B cell (primary cell): ENCODE data around the gene DYRK1A. TPM values are rescaled to one million over a fixed set of nuclear protein-coding genes. Genes with fewer than 3 reads are reported as not detected.
A peak's percentile ranks its signal among the peaks of the same experiment; 100 is the strongest.

ENCODE experiments used
- ATAC-seq: fragments of 200-7000 bp; cut with Tn5 transposase; one replicate; pipeline ENCODE4 v1.10.0; 2021; ENCODE audit warnings: low read depth, mild to moderate bottlenecking, moderate number of reproducible peaks, moderate library complexity
- CTCF ChIA-PET: fragments of 350-600 bp; sonication (Branson Sonifier 250); formaldehyde crosslinking; loops from one replicate; lab custom pipeline; 2021; ENCODE audit warnings: antibody characterized with exemption, inconsistent platforms; lab: Charles Lee
- POLR2A ChIA-PET: fragments of 350-600 bp; sonication (Branson Sonifier 250); formaldehyde crosslinking; loops from one replicate; lab custom pipeline; 2021; ENCODE audit warnings: antibody characterized with exemption; lab: Charles Lee
- DNase-seq: peaks from one replicate; pipeline ENCODE4 v3.0.0; 2013
- H2AFZ ChIP-seq: 2 replicates; pipeline ENCODE4 v1.6.1; 2012; ENCODE audit warnings: mild to moderate bottlenecking, low read depth, low read length; ENCODE audit not compliant: insufficient read depth, poor library complexity, severe bottlenecking
- H3K27ac ChIP-seq, 2 donors: 1 replicate in 1 of 2; 2 replicates in 1 of 2; pipeline ENCODE4 v1.5.1; 2012 to 2013; ENCODE audit warnings: low read length in 2 of 2, mild to moderate bottlenecking in 2 of 2, moderate library complexity in 1 of 2
- H3K27me3 ChIP-seq, 4 experiments: fragments of 200-600 bp in 1 of 4; sonication (generic) in 1 of 4; replicated peaks in 1 of 4; 1 replicate in 2 of 4; 2 replicates in 2 of 4; pipeline versions ENCODE4 v1.6.1 to v1.7.0; 2013 to 2016; ENCODE audit warnings: low read length in 3 of 4, mild to moderate bottlenecking in 2 of 4, mixed read lengths in 1 of 4, moderate library complexity in 1 of 4; ENCODE audit not compliant: insufficient read depth in 4 of 4, control insufficient read depth in 3 of 4; ENCODE audit errors: control extremely low read depth in 1 of 4
- H3K36me3 ChIP-seq, 2 experiments: replicated peaks in 1 of 2; 1 replicate in 1 of 2; 2 replicates in 1 of 2; pipeline versions ENCODE4 v1.6.1 to v1.7.1; 2013; ENCODE audit warnings: low read length in 1 of 2; ENCODE audit not compliant: insufficient read depth in 2 of 2, control insufficient read depth in 1 of 2; ENCODE audit errors: control extremely low read depth in 1 of 2, extremely low read depth in 1 of 2
- H3K4me1 ChIP-seq, 2 donors: fragments of 200-600 bp in 1 of 2; sonication (generic) in 1 of 2; 1 replicate in 1 of 2; 2 replicates in 1 of 2; pipeline versions ENCODE4 v1.5.1 to v1.6.1; 2013 to 2017; ENCODE audit warnings: low read length in 2 of 2; ENCODE audit not compliant: control insufficient read depth in 2 of 2, insufficient read depth in 2 of 2
- H3K4me2 ChIP-seq: replicated peaks from 2 replicates; pipeline ENCODE3; 2012; ENCODE audit warnings: mild to moderate bottlenecking, low read depth, low read length; ENCODE audit not compliant: poor library complexity, severe bottlenecking
- H3K4me3 ChIP-seq, 5 experiments: fragments of 200-600 bp in 1 of 5; sonication (generic) in 1 of 5; 1 replicate in 3 of 5; 2 replicates in 2 of 5; pipeline versions ENCODE4 v1.5.1 to v1.7.0; 2011 to 2016; ENCODE audit warnings: low read length in 4 of 5, mild to moderate bottlenecking in 4 of 5, low read depth in 2 of 5, control low read depth in 1 of 5, moderate library complexity in 1 of 5; ENCODE audit not compliant: insufficient read depth in 1 of 5; ENCODE audit errors: control extremely low read depth in 1 of 5, extremely low read depth in 1 of 5
- H3K79me2 ChIP-seq: fragments of 200-600 bp; sonication (generic); one replicate; pipeline ENCODE4 v1.6.0; 2016; ENCODE audit warnings: low read length; ENCODE audit not compliant: control insufficient read depth, insufficient read depth
- H3K9ac ChIP-seq: fragments of 200-600 bp; sonication (generic); 2 replicates; pipeline ENCODE4 v1.6.1; 2017; ENCODE audit warnings: mild to moderate bottlenecking, low read length, moderate library complexity
- H3K9me3 ChIP-seq, 3 donors: one replicate each; pipeline versions ENCODE4 v1.6.1 to v1.7.1; 2013; ENCODE audit warnings: low read length in 2 of 3; ENCODE audit not compliant: control insufficient read depth in 2 of 3, insufficient read depth in 1 of 3; ENCODE audit errors: control extremely low read depth in 1 of 3
- H4K20me1 ChIP-seq: 2 replicates; pipeline ENCODE4 v1.6.0; 2012; ENCODE audit warnings: mild to moderate bottlenecking, low read length; ENCODE audit not compliant: insufficient read depth, control insufficient read depth, poor library complexity, severe bottlenecking
- H3K27ac Mint-ChIP-seq: one replicate; pipeline ENCODE4 v1.8.0; 2021; ENCODE audit warnings: mixed read lengths
- H3K27me3 Mint-ChIP-seq: one replicate; pipeline ENCODE4 v1.8.0; 2021; ENCODE audit warnings: mixed read lengths
- H3K4me1 Mint-ChIP-seq: one replicate; pipeline ENCODE4 v1.8.0; 2021; ENCODE audit warnings: mixed read lengths
- H3K4me3 Mint-ChIP-seq: one replicate; pipeline ENCODE4 v1.8.0; 2021; ENCODE audit warnings: mixed read lengths
- H3K9me3 Mint-ChIP-seq: one replicate; pipeline ENCODE4 v1.8.0; 2022; ENCODE audit warnings: mixed read lengths; ENCODE audit not compliant: insufficient read depth
- CTCF ChIP-seq: fragments of 200-600 bp; IDR thresholded peaks from one replicate; pipeline ENCODE4 v1.8.0; 2022; ENCODE audit warnings: antibody characterized with exemption, mild to moderate bottlenecking
- EZH2 ChIP-seq: IDR thresholded peaks from 2 replicates; pipeline ENCODE4 v1.6.1; 2012; ENCODE audit warnings: borderline replicate concordance, low read depth, mild to moderate bottlenecking, moderate library complexity, low read length; ENCODE audit not compliant: insufficient read depth, poor library complexity, severe bottlenecking
- WGBS: methylation state at CpG from one replicate; pipeline ENCODE4 v1.1.5; 2013; ENCODE audit warnings: missing lambda C conversion rate; ENCODE audit not compliant: insufficient coverage; 5-methylcytosine and 5-hydroxymethylcytosine counted together
- intact Hi-C: fragments of 100-400 bp; cut with micrococcal nuclease; formaldehyde crosslinking; loops from one replicate; pipeline ENCODE4 v1.10.0; 2022
- polyA plus RNA-seq: library from polyadenylated mRNA; depleted of rRNA; stranded (reverse); fragments of >200 nt; gene quantifications from 2 replicates; pipeline ENCODE4 v1.2.3, GENCODE V29; 2012
- total RNA-seq, 2 donors: library from RNA; stranded (reverse); fragments of 120-200 nt in 1 of 2; gene quantifications; 1 replicate in 1 of 2; 2 replicates in 1 of 2; pipeline versions ENCODE4 v1.2.3 to v1.2.4, GENCODE V29; 2013 to 2022

DYRK1A gene
- total and polyA plus RNA-seq, 2 donors (not counting 1 experiment from before 2014, with no cell fraction given), result 46.6 to 147 TPM

- H3K4me3 Mint-ChIP-seq, result no peak overlapping the region
- H2AFZ ChIP-seq, result no peak overlapping the region
- H3K79me2 ChIP-seq, result peaks cover 94% of the 10 kb centered on the region
- H3K27me3 ChIP-seq, result no peaks in the 10 kb centered on the region
- peaks cover 55% of the 10 kb centered on the region for H3K4me1 Mint-ChIP-seq
- no peaks in the 10 kb centered on the region for H3K9me3 Mint-ChIP-seq
- peaks cover 85% of the 10 kb centered on the region for H4K20me1 ChIP-seq
- TF ChIP-seq EZH2 (no peak), CTCF (no peak)
- H3K36me3 ChIP-seq, result peaks cover 9 to 14% of the 10 kb centered on the region in 2 experiments
- DNase-seq (no peak), ATAC-seq (no peak)
- no CpG with 5 or more reads among the region's 3 CpGs for WGBS
- H3K4me3 ChIP-seq, result no peak overlapping the region
- no peak overlapping the region for H3K27ac Mint-ChIP-seq
- H3K9ac ChIP-seq, result no peak overlapping the region
- intact Hi-C loops, result no loop called here
- ChIA-PET POLR2A (no interaction called here), CTCF (interaction anchor here (1.0 to 2.5 kb wide), 2 partner anchors 9 to 11 kb away, joined by 3 to 9 read pairs; no protein-coding TSS in a partner anchor)
- no peaks in the 10 kb centered on the region for H3K27me3 Mint-ChIP-seq
- peaks cover 3 to 14% of the 10 kb centered on the region in 2 donors for H3K4me1 ChIP-seq
- H3K4me2 ChIP-seq, result no peak overlapping the region
- peak overlapping the region in 1 of 2 donors; percentile 52 for H3K27ac ChIP-seq
- H3K9me3 ChIP-seq, result no peaks in the 10 kb centered on the region
Measured at GRCh38 chr21:37474342-37474741, 107.8 kb downstream of the DYRK1A start.

GRCh38 chr21:37475186-37475868, 108.8 kb downstream of the DYRK1A start:
- H3K9ac ChIP-seq, result no peak overlapping the region
- ATAC-seq (peak; percentile 33), DNase-seq (peak; percentile 19)
- CTCF ChIA-PET, result interaction anchor here (0.6 to 2.5 kb wide), 3 partner anchors 10 to 224 kb away, joined by 3 to 9 read pairs (median 3); no protein-coding TSS in a partner anchor
- TF ChIP-seq EZH2, result no peak
- no peak for TF ChIP-seq CTCF
- intact Hi-C loops, result loop anchor here (1.0 kb wide), 1 partner anchor 12 kb away; no protein-coding TSS in a partner anchor
- no peak overlapping the region for H3K4me2 ChIP-seq
- H3K9me3 ChIP-seq, result no peaks in the 10 kb centered on the region
- Mint-ChIP-seq H3K27ac (peak overlapping the region; percentile 0), H3K4me1 (peaks cover 49% of the 10 kb centered on the region), H3K9me3 (no peaks in the 10 kb centered on the region), H3K4me3 (no peak overlapping the region), H3K27me3 (no peaks in the 10 kb centered on the region)
- peaks cover 12 to 14% of the 10 kb centered on the region in 2 experiments for H3K36me3 ChIP-seq
- peaks cover 86% of the 10 kb centered on the region for H3K79me2 ChIP-seq
- H3K4me1 ChIP-seq, result peaks cover 3 to 14% of the 10 kb centered on the region in 2 donors
- no peak overlapping the region for H3K4me3 ChIP-seq
- H2AFZ ChIP-seq, result no peak overlapping the region
- POLR2A ChIA-PET, result interaction anchor here (1.0 kb wide), 1 partner anchor 9 kb away, joined by 5 read pairs; no protein-coding TSS in a partner anchor
- no peaks in the 10 kb centered on the region for H3K27me3 ChIP-seq
- peaks cover 75% of the 10 kb centered on the region for H4K20me1 ChIP-seq
- peak overlapping the region in 1 of 2 donors; percentile 52 for H3K27ac ChIP-seq
